Gastroesophageal sphincter (tissue), 4 donors: ENCODE results near the gene GYS1. TPM values are rescaled to one million over a fixed set of nuclear protein-coding genes. Genes with fewer than 3 reads are reported as not detected.
"Not testable (repeated sequence)": the region's sequence is repeated elsewhere in the genome, so short reads cannot be mapped to it uniquely, and the experiment has no call there.

Experiments
- ATAC-seq: fragments of 150-250 bp; one replicate; pipeline ENCODE4 v1.9.1; 2016; ENCODE audit warnings: mild to moderate bottlenecking, moderate library complexity
- H3K27ac ChIP-seq, 4 donors: fragments of 200-600 bp; sonication (generic) in 3 of 4; 1 replicate in 3 of 4; 2 replicates in 1 of 4; pipeline ENCODE4 v1.5.1; 2016 to 2019
- H3K27me3 ChIP-seq: fragments of 200-600 bp; sonication (generic); one replicate; pipeline ENCODE4 v1.5.1; 2019
- H3K36me3 ChIP-seq, 2 donors: fragments of 200-600 bp; sonication (generic); one replicate each; pipeline ENCODE4 v1.5.1; 2019; ENCODE audit warnings: control low read depth in 1 of 2
- H3K4me1 ChIP-seq, 3 donors: fragments of 200-600 bp; sonication (generic); 1 replicate in 2 of 3; 2 replicates in 1 of 3; pipeline ENCODE4 v1.5.1; 2016 to 2019; ENCODE audit warnings: control low read depth in 2 of 3
- H3K4me3 ChIP-seq, 2 donors: fragments of 200-600 bp; sonication (generic); one replicate each; pipeline ENCODE4 v1.5.1; 2019; ENCODE audit warnings: mild to moderate bottlenecking in 1 of 2, moderate library complexity in 1 of 2
- H3K9me3 ChIP-seq, 3 donors: fragments of 200-600 bp; sonication (generic); one replicate each; pipeline ENCODE4 v1.5.1; 2017 to 2019; ENCODE audit warnings: control low read depth in 2 of 3
- CTCF ChIP-seq, 4 experiments: fragments of 200-600 bp in 2 of 4; fragments of 450-650 bp in 2 of 4; sonication (generic) in 1 of 4; IDR thresholded peaks; one replicate each; pipeline ENCODE4 v1.5.1; 2017 to 2019; ENCODE audit warnings: antibody characterized with exemption in 4 of 4, mild to moderate bottlenecking in 2 of 4, moderate library complexity in 2 of 4
- EP300 ChIP-seq: sonication (generic); formaldehyde crosslinking; IDR thresholded peaks from one replicate; pipeline ENCODE4 v1.6.1; 2017; ENCODE audit warnings: antibody characterized with exemption, mild to moderate bottlenecking
- POLR2A ChIP-seq, 2 donors: fragments of 450-650 bp; IDR thresholded peaks; one replicate each; pipeline ENCODE4 v1.6.1; 2017; ENCODE audit warnings: antibody characterized with exemption in 2 of 2, mild to moderate bottlenecking in 2 of 2, moderate library complexity in 1 of 2
- POLR2AphosphoS5 ChIP-seq: sonication (generic); formaldehyde crosslinking; IDR thresholded peaks from one replicate; pipeline ENCODE4 v1.6.1; 2017; ENCODE audit warnings: antibody characterized with exemption
- WGBS, 2 donors: methylation state at CpG; one replicate each; pipeline ENCODE4 v1.1.5; 2018; ENCODE audit warnings: low coverage in 1 of 2; 5-methylcytosine and 5-hydroxymethylcytosine counted together
- total RNA-seq, 4 donors: library from RNA; depleted of rRNA; stranded (reverse); fragments of >200 nt; gene quantifications; one replicate each; pipeline ENCODE4 v1.1.0, GENCODE V29; 2016

GYS1 gene
- total RNA-seq, 4 donors from 2014 or later, result 22.1 to 44.4 (median 38.5) TPM

GRCh38 chr19:49020931-49021895 is 28.1 kb upstream of the GYS1 start:
- ATAC-seq, result no peak
- Histone ChIP-seq H3K27me3 (peaks cover 53% of the 10 kb centered on the region), H3K36me3 (peaks cover 0 to 3% of the 10 kb centered on the region in 2 donors), H3K27ac (no peak overlapping the region), H3K9me3 (no peaks in the 10 kb centered on the region), H3K4me3 (no peak overlapping the region), H3K4me1 (peaks cover 0 to 27% (median 7%) of the 10 kb centered on the region in 3 donors)
- WGBS, 2 donors, result 35 to 54% methylated on average over 9 to 14 of the region's 16 CpGs
- TF ChIP-seq CTCF (IDR thresholded peaks at IDR 0.05) (no peak), POLR2A (IDR thresholded peaks at IDR 0.05) (no peak), POLR2AphosphoS5 (no peak), EP300 (no peak)

GRCh38 chr19:49020342-49020741 is 27.2 kb upstream of the GYS1 start:
- ATAC-seq, result no peak
- Histone ChIP-seq H3K4me1 (peaks cover 0 to 27% (median 7%) of the 10 kb centered on the region in 3 donors), H3K27ac (no peak overlapping the region), H3K9me3 (no peaks in the 10 kb centered on the region), H3K36me3 (peaks cover 0 to 12% of the 10 kb centered on the region in 2 donors), H3K27me3 (peaks cover 54% of the 10 kb centered on the region), H3K4me3 (no peak overlapping the region)
- TF ChIP-seq CTCF (IDR thresholded peaks at IDR 0.05) (no peak), POLR2AphosphoS5 (no peak), EP300 (no peak), POLR2A (IDR thresholded peaks at IDR 0.05) (no peak)
- WGBS, 2 donors, result 50% methylated on average over 1 of the region's 11 CpGs; no CpG with 5 or more reads in 1 of the 2 donors

GRCh38 chr19:49019242-49019932 is 26.3 kb upstream of the GYS1 start:
- peak; percentile 24 for ATAC-seq
- 15 to 34% methylated on average over 6 to 28 of the region's 41 CpGs for WGBS, 2 donors
- H3K4me3 ChIP-seq, result peak overlapping the region in 1 of 2 donors; percentile 53
- TF ChIP-seq POLR2A (IDR thresholded peaks at IDR 0.05) (no peak), CTCF (IDR thresholded peaks at IDR 0.05) (no peak), POLR2AphosphoS5 (no peak), EP300 (no peak)
- no peaks in the 10 kb centered on the region for H3K9me3 ChIP-seq
- H3K36me3 ChIP-seq, result peaks cover 0 to 21% of the 10 kb centered on the region in 2 donors
- no peak overlapping the region for H3K27ac ChIP-seq
- H3K27me3 ChIP-seq, result peaks cover 54% of the 10 kb centered on the region
- peaks cover 0 to 27% (median 7%) of the 10 kb centered on the region in 3 donors for H3K4me1 ChIP-seq

- Histone ChIP-seq H3K27ac (peak overlapping the region in 1 of 4 donors; percentile 27), H3K4me1 (peaks cover 0 to 27% (median 7%) of the 10 kb centered on the region in 3 donors), H3K36me3 (peaks cover 0 to 28% of the 10 kb centered on the region in 2 donors), H3K4me3 (peak overlapping the region; percentile 25 to 53), H3K27me3 (peaks cover 54% of the 10 kb centered on the region)
- not testable (repeated sequence) for H3K9me3 ChIP-seq, ATAC-seq
- 0 to 1% methylated on average over 1 to 13 of the region's 50 CpGs for WGBS, 2 donors
Observed at GRCh38 chr19:49018388-49019241, 25.5 kb upstream of the GYS1 start.
